D341Med (cell line): ENCODE measurements around the gene LOXHD1.

Source experiments
- DNase-seq: peaks from one replicate; pipeline ENCODE4 v3.0.0; 2012; ENCODE audit warnings: low spot score

LOXHD1 gene

GRCh38 chr18:46627136-46627535 lies 29.9 kb downstream of the LOXHD1 start:
- peak; percentile 23 for DNase-seq

GRCh38 chr18:46625069-46625468 lies 32.0 kb downstream of the LOXHD1 start:
- DNase-seq, result peak; percentile 14

GRCh38 chr18:46624127-46624526 lies 32.9 kb downstream of the LOXHD1 start:
- no peak for DNase-seq

- DNase-seq, result no peak
Observed at GRCh38 chr18:46623541-46623940, 33.5 kb downstream of the LOXHD1 start.

- peak; percentile 54 for DNase-seq
Observed at GRCh38 chr18:46622999-46623398, 34.0 kb downstream of the LOXHD1 start.

- no peak for DNase-seq
Observed at GRCh38 chr18:46622451-46622850, 34.6 kb downstream of the LOXHD1 start.

GRCh38 chr18:46621871-46622270 lies 35.1 kb downstream of the LOXHD1 start:
- no peak for DNase-seq

- no peak for DNase-seq
Observed at GRCh38 chr18:46621111-46621766, 35.8 kb downstream of the LOXHD1 start.

- no peak for DNase-seq
Observed at GRCh38 chr18:46619559-46619958, 37.5 kb downstream of the LOXHD1 start.

GRCh38 chr18:46615720-46616119 lies 41.3 kb downstream of the LOXHD1 start:
- DNase-seq, result no peak

- DNase-seq, result no peak
Observed at GRCh38 chr18:46609048-46609447, 48.0 kb downstream of the LOXHD1 start.

GRCh38 chr18:46607926-46608325 lies 49.1 kb downstream of the LOXHD1 start:
- DNase-seq, result no peak

GRCh38 chr18:46601141-46601805 lies 55.7 kb downstream of the LOXHD1 start:
- no peak for DNase-seq

GRCh38 chr18:46596119-46596518 lies 60.9 kb downstream of the LOXHD1 start:
- DNase-seq, result no peak

GRCh38 chr18:46591783-46592391 lies 65.1 kb downstream of the LOXHD1 start:
- DNase-seq, result peak; percentile 71

- no peak for DNase-seq
Observed at GRCh38 chr18:46590103-46590502, 66.9 kb downstream of the LOXHD1 start.

GRCh38 chr18:46588971-46589660 lies 67.9 kb downstream of the LOXHD1 start:
- DNase-seq, result no peak

- no peak for DNase-seq
Observed at GRCh38 chr18:46587600-46587999, 69.4 kb downstream of the LOXHD1 start.

GRCh38 chr18:46583711-46584110 lies 73.3 kb downstream of the LOXHD1 start:
- no peak for DNase-seq

- no peak for DNase-seq
Observed at GRCh38 chr18:46581648-46582047, 75.4 kb downstream of the LOXHD1 start.

- DNase-seq, result no peak
Observed at GRCh38 chr18:46578987-46579386, 78.0 kb downstream of the LOXHD1 start.

- DNase-seq, result no peak
Observed at GRCh38 chr18:46577546-46577945, 79.5 kb downstream of the LOXHD1 start.

- DNase-seq, result no peak
Observed at GRCh38 chr18:46575851-46576250, 81.2 kb downstream of the LOXHD1 start.
